HG03103 (cell line): ENCODE data around the gene C20orf173.
"Not testable (repeated sequence)": the region's sequence is repeated elsewhere in the genome, so short reads cannot be mapped to it uniquely, and the experiment has no call there.

Experiments used
- ATAC-seq: cut with Tn5 transposase; IDR thresholded peaks from one replicate; pipeline ENCODE4 v1.9.1; 2021; ENCODE audit warnings: low read depth; ENCODE audit not compliant: unreplicated experiment

C20orf173 gene

GRCh38 chr20:35547329-35547728 is 17.9 kb upstream of the C20orf173 start:
- no peak for ATAC-seq

GRCh38 chr20:35546127-35546526 is 16.7 kb upstream of the C20orf173 start:
- no peak for ATAC-seq

GRCh38 chr20:35544941-35545340 is 15.5 kb upstream of the C20orf173 start:
- not testable (repeated sequence) for ATAC-seq

GRCh38 chr20:35544436-35544835 is 15.0 kb upstream of the C20orf173 start:
- no peak for ATAC-seq

DNA sequence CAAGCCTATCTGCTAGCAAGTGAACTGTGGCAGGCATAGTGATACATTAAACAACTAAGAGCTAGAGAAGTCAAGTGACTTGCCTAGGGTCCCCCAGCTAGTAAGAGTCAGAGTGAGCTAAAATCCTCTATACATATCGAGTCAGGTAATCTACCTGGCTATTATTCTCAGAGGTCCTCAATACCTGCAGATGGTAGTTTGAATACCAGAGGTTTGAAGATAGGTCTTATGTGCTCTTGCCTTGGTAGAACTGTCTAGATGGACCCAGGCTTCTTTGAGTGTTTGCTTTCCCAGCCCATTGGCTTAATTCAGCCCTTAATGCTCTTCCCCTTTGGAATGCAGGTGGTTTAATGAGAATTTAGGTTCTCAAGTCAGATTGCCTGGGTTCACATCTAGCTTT is 13.5 kb upstream of the C20orf173 start:
- ATAC-seq: no peak

- ATAC-seq: peak; percentile 67
These were observed 12.6 kb upstream of the C20orf173 start, which contains the start of gene ERGIC3 for GRCh38 chr20:35541783-35542662. Gene ERGIC3 (plus strand): TSS chr20:35542078. CDS start chr20:35542098, 20 bp downstream.

GRCh38 chr20:35541118-35541782 is 11.8 kb upstream of the C20orf173 start:
- ATAC-seq: no peak

DNA sequence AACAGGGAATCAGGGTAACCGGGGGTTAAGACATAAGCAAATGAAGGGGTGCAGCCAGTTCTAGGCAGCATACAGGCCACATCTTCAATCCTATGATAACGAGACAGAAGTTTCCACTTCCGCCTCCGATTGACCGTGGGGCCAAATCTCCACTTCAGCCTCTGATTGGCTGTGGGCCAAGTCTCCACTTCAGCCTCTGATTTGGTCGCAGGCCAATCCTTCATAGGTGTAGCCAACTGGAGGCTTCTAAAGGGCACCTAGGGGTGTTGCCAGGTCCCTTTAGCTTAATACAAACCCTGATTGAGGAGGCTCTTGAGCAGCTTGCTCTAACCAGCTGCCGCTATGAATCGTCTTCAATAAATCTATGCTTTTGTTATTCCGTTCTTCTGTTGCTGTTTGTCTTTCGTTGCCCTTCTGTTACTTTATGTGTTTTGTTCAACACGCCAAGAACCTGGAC is 10.3 kb upstream of the C20orf173 start:
- ATAC-seq: no peak

DNA sequence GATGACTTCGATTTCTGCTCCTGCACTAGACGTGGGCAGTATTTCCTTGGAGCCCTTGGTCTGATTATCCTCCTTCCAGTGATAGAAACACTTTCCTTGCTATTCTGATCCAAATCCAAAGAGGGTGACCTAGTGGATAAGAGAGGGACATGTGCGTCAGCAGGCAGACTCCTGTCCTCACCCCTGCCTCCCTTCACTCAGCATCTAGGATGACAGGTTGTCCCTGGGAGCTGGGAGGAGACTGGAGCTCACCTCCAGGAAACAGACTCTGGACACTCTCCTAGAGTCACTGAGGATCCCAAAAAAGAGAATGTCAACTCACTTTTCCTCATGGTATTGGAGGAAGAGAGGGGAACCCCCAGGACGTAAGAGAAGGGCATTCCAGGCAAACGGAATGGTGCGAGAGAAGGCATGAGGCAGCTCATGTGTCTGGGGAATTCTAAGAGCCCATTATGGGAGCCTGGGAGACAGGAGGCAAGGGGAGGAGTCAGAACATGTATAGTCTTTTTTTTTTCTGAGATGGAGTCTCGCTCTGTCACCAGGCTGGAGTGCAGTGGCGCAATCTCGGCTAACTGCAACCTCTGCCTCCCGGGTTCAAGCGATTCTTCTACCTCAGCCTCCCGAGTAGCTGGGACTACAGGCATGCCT is 2.2 kb downstream of the C20orf173 start:
- ATAC-seq: no peak

GRCh38 chr20:35525639-35526038 is 3.8 kb downstream of the C20orf173 start:
- no peak for ATAC-seq

GRCh38 chr20:35523298-35523888 is 6.1 kb downstream of the C20orf173 start:
- ATAC-seq: no peak

- no peak for ATAC-seq
These were observed 10.5 kb downstream of the C20orf173 start for GRCh38 chr20:35518955-35519354.

DNA sequence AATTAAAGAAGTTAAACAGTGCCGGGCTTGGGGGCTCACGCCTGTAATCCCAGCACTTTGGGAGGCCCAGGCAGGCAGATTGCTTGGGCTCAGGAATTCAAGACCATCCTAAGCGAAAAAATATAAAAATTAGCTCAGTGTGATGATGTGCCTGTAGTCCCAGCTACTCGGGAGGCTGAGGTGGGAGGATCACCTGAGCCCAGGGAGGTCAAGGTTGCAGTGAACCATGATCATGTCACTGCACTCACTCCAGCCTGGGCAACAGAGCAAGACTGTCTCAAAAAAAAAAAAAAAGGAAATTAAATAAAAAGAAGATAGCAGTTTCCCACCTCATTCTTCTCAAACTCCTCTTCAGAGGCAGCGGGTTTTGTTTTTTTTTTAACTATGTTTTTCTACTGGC is 11.7 kb downstream of the C20orf173 start:
- ATAC-seq: not testable (repeated sequence)

GRCh38 chr20:35517125-35517524 is 12.3 kb downstream of the C20orf173 start:
- ATAC-seq: no peak

- ATAC-seq: no peak
These were observed 13.4 kb downstream of the C20orf173 start for GRCh38 chr20:35515949-35516645.

DNA sequence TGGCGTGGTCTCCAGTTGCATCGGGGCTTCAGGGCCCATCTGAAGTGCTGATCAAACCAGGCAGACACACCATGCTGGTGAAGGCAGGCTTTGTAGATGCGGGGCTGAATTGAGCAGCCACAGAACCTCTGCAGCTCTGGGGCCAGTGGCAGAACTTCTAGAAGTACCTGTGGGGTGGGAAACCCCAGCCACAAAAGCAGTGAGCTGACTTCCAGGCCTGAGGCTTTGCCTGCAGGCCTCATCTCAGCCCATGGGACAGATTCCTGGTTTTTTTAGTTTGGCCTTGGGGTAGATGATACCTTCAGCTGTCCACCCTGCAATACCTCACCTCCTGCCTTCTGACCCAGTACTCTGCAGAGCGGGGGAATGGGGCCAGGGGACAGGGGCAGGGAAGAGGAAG is 14.1 kb downstream of the C20orf173 start:
- no peak for ATAC-seq

DNA sequence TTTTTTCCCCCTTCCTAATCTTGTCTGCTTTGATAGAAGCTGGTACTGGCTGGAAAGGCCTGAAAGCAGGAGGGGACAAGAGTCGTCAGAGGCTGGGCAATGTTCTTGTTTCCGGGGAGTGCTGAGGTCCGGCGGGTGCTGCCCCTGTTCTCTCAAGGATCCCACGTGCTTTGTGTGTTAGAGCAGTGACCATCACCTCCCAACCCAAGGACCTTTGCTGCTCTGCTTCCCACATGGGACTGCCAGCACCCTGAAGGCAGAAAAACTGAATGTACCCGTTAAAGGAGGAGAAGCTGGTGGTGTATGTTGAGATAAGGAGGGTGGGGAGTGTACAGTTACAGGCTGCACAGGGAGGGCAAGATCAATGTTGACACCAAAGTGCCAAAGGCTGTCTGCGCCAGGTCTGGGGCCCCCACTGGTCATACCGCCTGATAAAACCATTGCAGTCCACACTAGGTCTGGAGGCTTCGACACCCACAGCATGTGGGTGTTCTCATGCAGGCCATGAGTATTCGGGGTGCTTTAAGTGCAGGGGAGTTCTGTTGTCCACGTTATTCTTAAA is 15.0 kb downstream of the C20orf173 start:
- ATAC-seq: no peak

- no peak for ATAC-seq
These were observed 17.5 kb downstream of the C20orf173 start for GRCh38 chr20:35511814-35512420.

GRCh38 chr20:35510951-35511735 is 18.3 kb downstream of the C20orf173 start:
- no peak for ATAC-seq
